HG02678 (cell line): ENCODE results near the gene ACAP1.
A peak's percentile ranks its signal among the peaks of the same experiment; 100 is the strongest.

Experiments
- ATAC-seq: cut with Tn5 transposase; IDR thresholded peaks from one replicate; pipeline ENCODE4 v1.9.1; 2021; ENCODE audit warnings: mild to moderate bottlenecking, moderate library complexity; ENCODE audit not compliant: unreplicated experiment

ACAP1 gene

GRCh38 chr17:7383742-7384488, 47.6 kb downstream of the ACAP1 start:
- peak; percentile 73 for ATAC-seq

GRCh38 chr17:7384489-7385081, 48.3 kb downstream of the ACAP1 start:
- no peak for ATAC-seq

GRCh38 chr17:7388856-7389255, 52.5 kb downstream of the ACAP1 start:
- ATAC-seq, result no peak

GRCh38 chr17:7389924-7390910, 53.9 kb downstream of the ACAP1 start:
- no peak for ATAC-seq

- no peak for ATAC-seq
Observed at GRCh38 chr17:7391307-7391706, 55.0 kb downstream of the ACAP1 start.

GRCh38 chr17:7392696-7393612, 56.6 kb downstream of the ACAP1 start:
- no peak for ATAC-seq

- ATAC-seq, result peak; percentile 47
Observed at GRCh38 chr17:7393613-7394451, 57.5 kb downstream of the ACAP1 start.

GRCh38 chr17:7394452-7395191, 58.3 kb downstream of the ACAP1 start, which contains the start of gene PLSCR3:
Gene PLSCR3 (minus strand): TSS chr17:7394525. CDS start chr17:7394110, 415 bp downstream.
- ATAC-seq, result peak; percentile 84

- ATAC-seq, result no peak
Observed at GRCh38 chr17:7396147-7396546, 59.8 kb downstream of the ACAP1 start.

- ATAC-seq, result no peak
Observed at GRCh38 chr17:7398612-7399011, 62.3 kb downstream of the ACAP1 start.
